Neutrophil (primary cell): ENCODE results near the gene DMD.

Experiments used
- H3K27ac ChIP-seq: fragments of 200-600 bp; sonication (generic); 2 replicates; pipeline ENCODE4 v1.5.1; 2016; ENCODE audit warnings: mild to moderate bottlenecking, moderate library complexity
- H3K27me3 ChIP-seq: fragments of 200-600 bp; sonication (generic); 2 replicates; pipeline ENCODE4 v1.6.0; 2016; ENCODE audit warnings: mild to moderate bottlenecking
- H3K36me3 ChIP-seq: fragments of 200-600 bp; sonication (generic); 2 replicates; pipeline ENCODE4 v1.5.1; 2017
- H3K4me1 ChIP-seq, 2 experiments: fragments of 200-600 bp in 1 of 2; sonication (generic) in 1 of 2; 1 replicate in 1 of 2; 2 replicates in 1 of 2; pipeline versions ENCODE4 v1.5.1 to v1.6.1; 2013 to 2016; ENCODE audit warnings: low read depth in 1 of 2, low read length in 1 of 2, mild to moderate bottlenecking in 1 of 2, moderate library complexity in 1 of 2; ENCODE audit not compliant: control insufficient read depth in 1 of 2, insufficient read depth in 1 of 2
- H3K4me3 ChIP-seq, 2 experiments: fragments of 200-600 bp in 1 of 2; sonication (generic) in 1 of 2; 1 replicate in 1 of 2; 2 replicates in 1 of 2; pipeline ENCODE4 v1.5.1; 2013 to 2016; ENCODE audit warnings: low read depth in 1 of 2, low read length in 1 of 2, mild to moderate bottlenecking in 1 of 2, moderate library complexity in 1 of 2
- H3K9me3 ChIP-seq: fragments of 200-600 bp; sonication (generic); 2 replicates; pipeline ENCODE4 v1.5.1; 2016
- TF ChIP-seq, protein P1 (sequence below): fragments of 200-600 bp; sonication (generic); IDR thresholded peaks from 2 replicates; pipeline ENCODE4 v1.5.1; 2016; ENCODE audit warnings: antibody characterized with exemption

Gene DMD

DNA sequence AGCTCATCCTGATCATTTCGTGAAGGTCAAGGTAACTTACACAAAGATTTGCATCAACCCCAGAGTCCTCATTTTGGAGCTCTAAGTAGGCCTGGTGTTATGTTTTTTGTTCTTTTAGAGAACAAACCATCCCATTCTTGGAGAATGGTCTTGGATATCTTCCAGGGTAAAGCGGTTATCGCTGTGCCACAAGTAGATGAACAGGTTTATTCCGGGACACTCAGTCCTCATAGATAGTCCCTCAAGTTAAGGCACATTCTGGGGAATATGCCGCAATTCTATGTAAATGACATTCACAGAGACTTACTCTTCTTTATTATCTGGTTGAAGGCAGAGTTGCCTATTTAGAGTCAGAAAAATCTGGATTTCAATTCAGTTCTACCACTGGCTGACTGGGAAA, 2044.5 kb downstream of the DMD start:
- Histone ChIP-seq H3K36me3 (no peaks in the 10 kb centered on the region), H3K9me3 (no peaks in the 10 kb centered on the region), H3K4me3 (no peak overlapping the region), H3K27me3 (no peaks in the 10 kb centered on the region), H3K4me1 (no peaks in the 10 kb centered on the region), H3K27ac (no peak overlapping the region)
- TF ChIP-seq, protein P1, sequence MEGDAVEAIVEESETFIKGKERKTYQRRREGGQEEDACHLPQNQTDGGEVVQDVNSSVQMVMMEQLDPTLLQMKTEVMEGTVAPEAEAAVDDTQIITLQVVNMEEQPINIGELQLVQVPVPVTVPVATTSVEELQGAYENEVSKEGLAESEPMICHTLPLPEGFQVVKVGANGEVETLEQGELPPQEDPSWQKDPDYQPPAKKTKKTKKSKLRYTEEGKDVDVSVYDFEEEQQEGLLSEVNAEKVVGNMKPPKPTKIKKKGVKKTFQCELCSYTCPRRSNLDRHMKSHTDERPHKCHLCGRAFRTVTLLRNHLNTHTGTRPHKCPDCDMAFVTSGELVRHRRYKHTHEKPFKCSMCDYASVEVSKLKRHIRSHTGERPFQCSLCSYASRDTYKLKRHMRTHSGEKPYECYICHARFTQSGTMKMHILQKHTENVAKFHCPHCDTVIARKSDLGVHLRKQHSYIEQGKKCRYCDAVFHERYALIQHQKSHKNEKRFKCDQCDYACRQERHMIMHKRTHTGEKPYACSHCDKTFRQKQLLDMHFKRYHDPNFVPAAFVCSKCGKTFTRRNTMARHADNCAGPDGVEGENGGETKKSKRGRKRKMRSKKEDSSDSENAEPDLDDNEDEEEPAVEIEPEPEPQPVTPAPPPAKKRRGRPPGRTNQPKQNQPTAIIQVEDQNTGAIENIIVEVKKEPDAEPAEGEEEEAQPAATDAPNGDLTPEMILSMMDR, result no peak

- Histone ChIP-seq H3K27ac (no peak overlapping the region), H3K4me1 (no peaks in the 10 kb centered on the region), H3K27me3 (no peaks in the 10 kb centered on the region), H3K36me3 (no peaks in the 10 kb centered on the region), H3K4me3 (no peak overlapping the region), H3K9me3 (no peaks in the 10 kb centered on the region)
- TF ChIP-seq, protein P1, result no peak
Observed at GRCh38 chrX:31166416-31166815, 2044.9 kb downstream of the DMD start.

GRCh38 chrX:31165241-31166035, 2045.9 kb downstream of the DMD start:
- no peaks in the 10 kb centered on the region for H3K4me1 ChIP-seq
- H3K36me3 ChIP-seq, result no peaks in the 10 kb centered on the region
- H3K27ac ChIP-seq, result no peak overlapping the region
- no peaks in the 10 kb centered on the region for H3K27me3 ChIP-seq
- TF ChIP-seq, protein P1, result no peak
- H3K9me3 ChIP-seq, result no peaks in the 10 kb centered on the region
- H3K4me3 ChIP-seq, result no peak overlapping the region

- H3K36me3 ChIP-seq, result no peaks in the 10 kb centered on the region
- TF ChIP-seq, protein P1, result no peak
- H3K4me1 ChIP-seq, result no peaks in the 10 kb centered on the region
- H3K4me3 ChIP-seq, result no peak overlapping the region
- H3K27ac ChIP-seq, result no peak overlapping the region
- no peaks in the 10 kb centered on the region for H3K9me3 ChIP-seq
- no peaks in the 10 kb centered on the region for H3K27me3 ChIP-seq
Observed at GRCh38 chrX:31154946-31155345, 2056.4 kb downstream of the DMD start.

DNA sequence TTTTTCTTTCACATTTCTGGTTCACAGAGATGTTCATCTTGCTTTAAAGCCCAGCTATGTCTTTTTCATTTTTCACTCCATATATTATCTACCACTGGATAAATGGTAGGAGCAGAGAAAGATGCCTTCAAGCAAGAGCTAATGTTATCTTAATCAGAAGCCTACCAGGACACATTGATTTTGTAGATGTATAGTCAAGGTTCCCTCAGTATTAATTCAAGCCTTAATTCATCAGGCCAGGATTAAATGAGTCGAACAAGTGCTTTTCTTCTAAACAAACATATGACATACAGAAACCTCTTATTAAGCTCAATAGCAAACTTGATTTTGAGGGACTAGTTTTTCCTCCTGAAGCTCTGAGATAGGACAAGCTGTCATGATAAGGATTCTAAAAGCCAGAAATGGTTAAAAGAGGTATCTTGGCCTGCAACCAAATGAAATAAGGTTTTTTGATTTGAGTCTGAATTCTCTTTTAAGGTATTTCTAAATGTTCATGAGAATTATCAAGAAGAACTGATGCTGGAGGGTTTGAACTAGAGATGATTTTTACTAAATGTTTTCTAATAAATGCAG, 2057.8 kb downstream of the DMD start:
- TF ChIP-seq, protein P1, result no peak

More for the DNA sequence above, 2057.8 kb downstream of the DMD start:
- Histone ChIP-seq H3K4me3 (no peak overlapping the region), H3K27me3 (no peaks in the 10 kb centered on the region), H3K9me3 (no peaks in the 10 kb centered on the region), H3K4me1 (no peaks in the 10 kb centered on the region), H3K36me3 (no peaks in the 10 kb centered on the region), H3K27ac (no peak overlapping the region)
